ENCODE data around the gene PLEKHA8.

Gene PLEKHA8

GRCh38 chr7:30169579-30169978 lies 141.4 kb downstream of the PLEKHA8 start:
- no peak for DNase-seq (ENCODE audit: low spot score)

GRCh38 chr7:30170476-30171205 lies 142.4 kb downstream of the PLEKHA8 start:
- DNase-seq (ENCODE audit: low spot score): no peak

DNA sequence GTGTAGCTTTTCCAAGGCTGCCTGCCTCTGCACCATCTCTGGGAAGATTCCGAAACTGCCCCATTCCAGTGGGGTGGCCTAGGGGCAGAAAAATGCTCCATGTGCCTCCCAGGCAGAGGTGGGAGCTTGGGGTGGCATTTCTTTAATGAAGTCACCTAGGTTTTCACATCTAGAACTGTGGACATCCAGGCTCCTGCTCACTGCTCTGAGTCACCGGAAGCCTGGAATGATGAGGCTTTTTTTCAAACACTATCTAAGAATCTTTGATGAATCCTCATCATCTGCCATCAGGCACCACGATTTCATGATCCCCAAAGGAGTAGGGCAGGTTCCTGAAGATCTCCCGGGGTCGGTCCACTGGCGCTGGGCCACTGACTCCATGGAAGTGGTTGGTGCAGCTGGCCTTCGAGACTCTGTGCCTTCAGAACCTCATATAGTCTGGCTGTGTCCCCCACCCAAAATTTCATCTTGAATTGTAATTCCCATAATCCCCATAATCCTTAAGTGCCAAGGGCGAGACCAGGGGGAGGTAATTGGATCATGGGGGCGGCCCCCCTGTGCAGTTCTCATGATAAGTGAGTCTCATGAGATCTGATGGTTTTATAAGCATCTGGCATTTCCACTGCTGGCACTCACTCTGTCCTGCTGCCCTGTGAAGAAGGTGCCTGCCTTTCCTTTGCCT lies 143.7 kb downstream of the PLEKHA8 start:
- no peak for DNase-seq (ENCODE audit: low spot score)

GRCh38 chr7:30172451-30172850 lies 144.2 kb downstream of the PLEKHA8 start:
- DNase-seq (ENCODE audit: low spot score): no peak

- DNase-seq (ENCODE audit: low spot score): no peak
These were observed 145.1 kb downstream of the PLEKHA8 start for GRCh38 chr7:30173058-30173897.

GRCh38 chr7:30175180-30175579 lies 147.0 kb downstream of the PLEKHA8 start:
- no peak for DNase-seq (ENCODE audit: low spot score)

GRCh38 chr7:30175636-30176147 lies 147.5 kb downstream of the PLEKHA8 start:
- DNase-seq (ENCODE audit: low spot score): no peak

DNA sequence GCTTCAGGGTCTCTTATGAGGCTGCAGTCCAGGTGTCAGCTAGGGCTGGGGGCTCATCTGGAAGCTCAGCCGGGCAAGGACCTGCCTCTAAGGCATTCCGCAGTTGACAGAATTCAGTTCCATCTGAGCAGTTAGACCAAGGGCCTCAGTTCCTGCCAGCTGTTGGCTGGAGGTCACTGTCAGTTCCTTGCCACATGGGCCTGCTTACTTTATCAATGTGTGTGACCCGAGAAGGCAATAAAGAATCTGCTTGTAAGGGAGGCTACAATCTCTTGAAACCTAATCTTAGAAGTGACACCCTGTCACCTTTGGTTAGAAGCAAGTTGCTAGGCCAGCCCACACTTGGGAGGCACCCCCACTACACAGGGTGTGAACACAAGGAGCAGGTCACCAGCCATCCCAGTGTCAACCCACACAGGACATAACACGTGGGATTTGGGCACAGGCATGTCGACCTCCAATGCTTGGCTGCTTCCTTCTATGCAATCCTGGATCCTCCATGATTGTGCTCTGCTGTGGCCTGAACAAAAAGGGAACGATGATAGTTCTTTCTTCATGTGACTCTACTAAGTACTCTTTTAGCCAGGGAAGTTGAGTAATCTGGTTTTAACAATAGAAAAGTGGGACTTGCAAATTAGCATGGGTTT lies 148.4 kb downstream of the PLEKHA8 start:
- no peak for DNase-seq (ENCODE audit: low spot score)

GRCh38 chr7:30177186-30177585 lies 149.0 kb downstream of the PLEKHA8 start:
- DNase-seq (ENCODE audit: low spot score): no peak

- DNase-seq (ENCODE audit: low spot score): no peak
These were observed 149.8 kb downstream of the PLEKHA8 start for GRCh38 chr7:30177965-30178364.

DNA sequence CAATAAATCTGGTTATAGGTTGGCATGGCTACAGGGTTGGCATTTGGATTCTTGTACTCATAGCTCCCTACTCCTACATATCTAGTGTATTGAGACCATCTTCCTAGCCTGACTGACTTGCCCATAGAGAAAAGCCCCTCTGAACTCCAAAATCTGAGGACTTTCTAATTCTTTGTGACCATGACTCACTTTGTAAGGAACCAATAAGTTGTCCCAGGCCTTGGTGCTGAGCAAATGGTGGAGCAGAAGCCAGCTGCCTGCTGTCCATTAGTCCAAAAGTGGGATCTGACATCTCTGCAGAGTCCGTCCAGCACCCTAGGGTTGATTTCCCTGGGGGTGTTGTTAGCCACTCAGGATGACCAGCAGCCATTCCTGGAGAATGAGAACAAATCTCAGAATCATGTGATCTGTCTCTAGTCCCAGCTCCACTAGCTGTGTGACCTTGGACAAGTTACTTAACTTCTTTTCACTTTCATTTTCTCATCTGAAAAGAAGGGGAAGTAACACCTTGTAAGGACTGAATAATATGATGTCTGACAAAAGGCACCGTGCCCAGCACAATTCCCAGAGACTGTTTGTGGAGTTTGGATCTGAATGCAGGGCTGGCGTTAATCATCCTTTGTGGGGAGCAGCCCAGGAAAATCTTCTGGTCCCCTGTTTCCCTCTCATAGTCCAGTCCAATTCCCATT lies 150.7 kb downstream of the PLEKHA8 start:
- no peak for DNase-seq (ENCODE audit: low spot score)
